NCI-H82 treated with DMSO at 0.1 percent for 48 hours (cell line): ENCODE data around the gene RABL2B.

ENCODE experiments used
- DNase-seq: peaks from one replicate; lab custom pipeline; 2025; ENCODE audit not compliant: unreplicated experiment; lab: John Stamatoyannopoulos, UW

Gene RABL2B

DNA sequence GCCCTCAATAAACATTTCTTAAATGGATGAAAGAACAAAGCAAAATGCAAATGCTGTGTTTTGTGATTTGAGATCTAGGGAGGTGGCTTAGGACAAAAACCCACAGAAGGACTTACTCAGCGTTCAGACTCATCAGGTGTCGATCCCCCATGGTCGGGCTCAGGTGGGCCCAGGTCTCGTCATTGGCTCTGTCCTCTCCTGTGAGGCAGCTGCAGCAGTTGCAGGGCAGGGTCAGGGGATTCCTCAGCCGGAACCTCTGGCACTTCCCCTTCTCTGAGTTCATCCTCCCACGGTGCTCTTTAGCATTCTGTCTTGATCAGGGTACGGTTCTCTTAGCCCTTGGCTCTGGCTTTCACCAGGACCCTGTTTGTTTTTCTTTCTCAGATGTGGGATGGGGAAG lies 59.4 kb downstream of the RABL2B start:
- DNase-seq = no peak

DNA sequence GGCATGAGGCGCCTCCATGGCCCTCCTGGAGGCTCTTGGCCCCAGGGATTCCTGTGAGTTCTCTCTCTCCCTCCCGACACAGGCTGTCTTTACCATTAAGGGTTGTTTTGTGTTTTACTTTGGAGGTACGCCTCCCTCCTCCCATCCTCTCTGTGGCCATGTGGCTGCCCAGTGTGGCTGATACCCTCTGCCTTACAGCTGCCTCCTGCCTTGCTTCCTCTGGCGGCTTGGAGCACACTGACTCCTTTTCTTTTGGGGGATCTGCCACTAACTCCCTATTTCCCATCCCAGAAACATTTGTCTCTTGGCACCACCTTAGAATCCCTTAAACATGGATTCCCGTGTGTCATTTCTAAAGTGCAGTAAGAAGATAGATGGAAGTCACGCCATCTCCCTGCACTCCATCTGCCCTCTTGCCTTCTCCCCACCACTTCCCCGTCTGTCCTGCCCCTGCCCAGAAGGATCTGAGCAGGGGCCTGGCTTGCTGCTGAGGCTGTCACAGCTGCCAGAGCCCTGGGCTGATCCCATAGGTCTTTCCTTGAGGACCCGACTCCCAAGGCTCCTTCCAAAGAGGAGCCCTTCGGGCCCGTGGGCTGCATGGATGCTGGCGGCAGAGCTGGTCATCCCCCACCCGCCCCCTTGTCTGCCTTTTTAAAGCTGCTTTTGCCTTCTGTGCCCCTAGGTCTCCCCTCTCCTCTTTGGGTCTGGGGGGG lies 60.6 kb downstream of the RABL2B start:
- no peak for DNase-seq

DNA sequence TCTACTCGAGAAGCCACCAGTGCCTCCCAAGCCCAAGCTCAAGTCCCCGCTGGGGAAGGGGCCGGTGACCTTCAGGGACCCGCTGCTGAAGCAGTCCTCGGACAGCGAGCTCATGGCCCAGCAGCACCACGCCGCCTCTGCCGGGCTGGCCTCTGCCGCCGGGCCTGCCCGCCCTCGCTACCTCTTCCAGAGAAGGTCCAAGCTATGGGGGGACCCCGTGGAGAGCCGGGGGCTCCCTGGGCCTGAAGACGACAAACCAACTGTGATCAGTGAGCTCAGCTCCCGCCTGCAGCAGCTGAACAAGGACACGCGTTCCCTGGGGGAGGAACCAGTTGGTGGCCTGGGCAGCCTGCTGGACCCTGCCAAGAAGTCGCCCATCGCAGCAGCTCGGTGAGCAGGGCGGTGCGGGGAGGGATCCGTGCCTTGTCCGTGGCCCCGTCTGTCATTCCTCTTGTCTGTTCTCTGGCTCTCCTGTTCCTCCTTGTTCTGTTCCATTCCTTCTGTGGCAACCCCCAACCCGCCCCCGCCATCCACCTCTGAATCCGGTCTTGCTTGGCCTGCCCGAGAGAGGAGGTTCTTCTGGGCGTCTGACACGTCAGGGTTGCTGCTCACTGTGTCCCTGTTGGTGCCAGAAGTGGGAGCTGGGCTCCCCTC lies 61.3 kb downstream of the RABL2B start:
- DNase-seq = no peak

- DNase-seq = no peak
Measured at GRCh38 chr22:50721257-50721844, 62.1 kb downstream of the RABL2B start.

DNA sequence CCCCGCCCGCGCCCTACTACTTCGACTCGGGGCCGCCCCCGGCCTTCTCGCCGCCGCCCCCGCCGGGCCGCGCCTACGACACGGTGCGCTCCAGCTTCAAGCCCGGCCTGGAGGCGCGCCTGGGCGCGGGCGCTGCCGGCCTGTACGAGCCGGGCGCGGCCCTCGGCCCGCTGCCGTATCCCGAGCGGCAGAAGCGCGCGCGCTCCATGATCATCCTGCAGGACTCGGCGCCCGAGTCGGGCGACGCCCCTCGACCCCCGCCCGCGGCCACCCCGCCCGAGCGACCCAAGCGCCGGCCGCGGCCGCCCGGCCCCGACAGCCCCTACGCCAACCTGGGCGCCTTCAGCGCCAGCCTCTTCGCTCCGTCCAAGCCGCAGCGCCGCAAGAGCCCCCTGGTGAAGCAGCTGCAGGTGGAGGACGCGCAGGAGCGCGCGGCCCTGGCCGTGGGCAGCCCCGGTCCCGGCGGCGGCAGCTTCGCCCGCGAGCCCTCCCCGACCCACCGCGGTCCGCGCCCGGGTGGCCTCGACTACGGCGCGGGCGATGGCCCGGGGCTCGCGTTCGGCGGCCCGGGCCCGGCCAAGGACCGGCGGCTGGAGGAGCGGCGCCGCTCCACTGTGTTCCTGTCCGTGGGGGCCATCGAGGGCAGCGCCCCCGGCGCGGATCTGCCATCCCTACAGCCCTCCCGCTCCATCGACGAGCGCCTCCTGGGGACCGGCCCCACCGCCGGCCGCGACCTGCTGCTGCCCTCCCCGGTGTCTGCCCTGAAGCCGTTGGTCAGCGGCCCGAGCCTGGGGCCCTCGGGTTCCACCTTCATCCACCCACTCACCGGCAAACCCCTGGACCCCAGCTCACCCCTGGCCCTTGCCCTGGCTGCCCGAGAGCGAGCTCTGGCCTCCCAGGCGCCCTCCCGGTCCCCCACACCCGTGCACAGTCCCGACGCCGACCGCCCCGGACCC lies 62.9 kb downstream of the RABL2B start:
- DNase-seq = no peak

DNA sequence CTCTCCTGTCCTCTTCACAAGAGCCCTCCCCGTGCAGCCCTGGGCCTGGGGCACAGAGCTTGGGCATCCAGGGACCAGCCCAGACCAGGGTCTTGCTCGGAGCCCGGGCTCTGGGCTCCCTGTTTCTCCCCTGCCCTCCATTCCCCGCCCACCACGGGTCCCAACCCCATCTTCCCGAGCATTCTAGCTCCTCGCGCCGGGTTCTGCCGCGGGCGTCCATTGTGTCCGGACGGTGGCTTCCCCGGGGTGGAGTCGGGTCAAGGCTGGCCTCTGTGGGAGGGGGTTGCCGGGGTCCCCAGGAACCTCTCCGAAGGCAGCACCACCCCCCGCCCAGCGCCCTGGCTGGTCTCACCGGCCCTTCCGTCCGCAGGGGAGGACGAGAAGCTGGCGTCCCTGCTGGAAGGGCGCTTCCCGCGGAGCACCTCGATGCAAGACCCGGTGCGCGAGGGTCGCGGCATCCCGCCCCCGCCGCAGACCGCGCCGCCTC lies 63.6 kb downstream of the RABL2B start:
- no peak for DNase-seq

- no peak for DNase-seq
Measured at GRCh38 chr22:50718352-50718709, 65.1 kb downstream of the RABL2B start.

DNA sequence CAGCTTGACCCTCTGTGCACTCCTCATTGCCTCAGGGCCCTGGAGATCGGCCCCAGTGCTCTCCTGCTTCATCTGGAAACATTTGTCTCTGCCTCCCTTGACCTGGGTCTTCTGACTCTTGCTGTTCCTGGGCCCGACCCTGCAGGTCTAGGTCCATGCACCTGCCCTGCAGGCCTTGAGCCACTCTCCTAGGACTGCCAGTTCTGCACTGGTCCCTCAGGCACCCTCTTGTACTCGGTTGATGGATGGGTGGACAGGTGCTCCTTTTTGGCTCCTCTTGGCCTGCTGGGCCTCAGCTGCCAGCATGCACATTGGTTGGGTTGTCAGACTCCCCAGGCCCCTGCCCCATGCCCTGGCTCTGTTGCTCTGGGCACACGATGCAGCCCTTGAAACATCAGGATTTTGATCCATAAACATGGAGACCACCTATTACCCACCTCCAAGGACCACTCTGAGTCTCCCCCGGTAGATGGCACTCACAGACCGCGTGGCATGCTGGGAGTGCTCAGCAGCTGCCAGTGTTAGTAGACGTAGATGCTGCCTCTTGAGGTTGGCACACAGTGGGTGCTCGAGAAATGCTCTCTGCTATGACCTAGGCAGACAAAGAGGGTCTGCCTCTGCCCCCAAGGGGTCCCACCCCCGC lies 65.6 kb downstream of the RABL2B start:
- no peak for DNase-seq
